Mesenchymal stem cell (in vitro differentiated cells and primary cell): Measurements from ENCODE around the gene PCDH1.

Experiments used
- DNase-seq: peaks from one replicate; pipeline ENCODE4 v3.0.0-alpha.2; 2013
- H2AFZ ChIP-seq: one replicate; pipeline ENCODE4 v1.6.1; 2013; ENCODE audit warnings: low read depth, mild to moderate bottlenecking, control low read depth, inconsistent platforms, low read length, moderate library complexity
- H2AK5ac ChIP-seq: 2 replicates; pipeline ENCODE4 v1.6.1; 2013; ENCODE audit warnings: low read length, moderate library complexity, mild to moderate bottlenecking, inconsistent platforms; ENCODE audit not compliant: severe bottlenecking
- H2BK120ac ChIP-seq: one replicate; pipeline ENCODE4 v1.6.1; 2013; ENCODE audit warnings: low read depth, mild to moderate bottlenecking, inconsistent platforms, low read length, moderate library complexity
- H2BK12ac ChIP-seq, 2 experiments: one replicate each; pipeline ENCODE4 v1.6.1; 2013; ENCODE audit warnings: inconsistent platforms in 2 of 2, low read length in 2 of 2, mild to moderate bottlenecking in 2 of 2, moderate library complexity in 2 of 2, control low read depth in 1 of 2
- H2BK15ac ChIP-seq: one replicate; pipeline ENCODE4 v1.6.1; 2013; ENCODE audit warnings: mild to moderate bottlenecking, low read depth, inconsistent platforms; ENCODE audit not compliant: poor library complexity, severe bottlenecking
- H2BK5ac ChIP-seq: 2 replicates; pipeline ENCODE4 v1.6.1; 2013; ENCODE audit warnings: low read depth, mild to moderate bottlenecking, low read length, control low read depth, inconsistent platforms; ENCODE audit not compliant: poor library complexity, severe bottlenecking
- H3K14ac ChIP-seq, 2 experiments: one replicate each; pipeline ENCODE4 v1.6.1; 2013; ENCODE audit warnings: inconsistent platforms in 2 of 2, low read length in 2 of 2, control low read depth in 1 of 2, mild to moderate bottlenecking in 1 of 2, moderate library complexity in 1 of 2
- H3K18ac ChIP-seq, 2 experiments: one replicate each; pipeline ENCODE4 v1.6.1; 2013; ENCODE audit warnings: inconsistent platforms in 2 of 2, low read length in 2 of 2, control low read depth in 1 of 2, low read depth in 1 of 2, mild to moderate bottlenecking in 1 of 2
- H3K23ac ChIP-seq, 2 experiments: one replicate each; pipeline ENCODE4 v1.6.1; 2013; ENCODE audit warnings: inconsistent platforms in 2 of 2, low read length in 2 of 2, mild to moderate bottlenecking in 2 of 2, moderate library complexity in 2 of 2, control low read depth in 1 of 2
- H3K27ac ChIP-seq: 2 replicates; pipeline ENCODE4 v1.5.1; 2013; ENCODE audit warnings: mild to moderate bottlenecking, moderate library complexity, low read length, control low read depth, inconsistent platforms; ENCODE audit not compliant: poor library complexity, severe bottlenecking
- H3K27me3 ChIP-seq, 2 experiments: 2 replicates each; pipeline versions ENCODE4 v1.6.1 to v1.7.0; 2013; ENCODE audit warnings: low read length in 2 of 2, mild to moderate bottlenecking in 2 of 2, moderate library complexity in 2 of 2, control low read depth in 1 of 2, inconsistent platforms in 1 of 2; ENCODE audit not compliant: control insufficient read depth in 1 of 2, insufficient read depth in 1 of 2
- H3K36me3 ChIP-seq, 2 experiments: 2 replicates each; pipeline versions ENCODE4 v1.6.1 to v1.7.0; 2013; ENCODE audit warnings: low read length in 2 of 2, control low read depth in 1 of 2, inconsistent platforms in 1 of 2, low read depth in 1 of 2, mild to moderate bottlenecking in 1 of 2; ENCODE audit not compliant: insufficient read depth in 2 of 2, control insufficient read depth in 1 of 2
- H3K4ac ChIP-seq, 2 experiments: one replicate each; pipeline ENCODE4 v1.6.1; 2013; ENCODE audit warnings: inconsistent platforms in 2 of 2, low read length in 2 of 2, mild to moderate bottlenecking in 2 of 2, moderate library complexity in 2 of 2, control low read depth in 1 of 2, low read depth in 1 of 2
- H3K4me1 ChIP-seq: 2 replicates; pipeline ENCODE4 v1.6.1; 2013; ENCODE audit warnings: low read depth, low read length, control low read depth; ENCODE audit not compliant: control insufficient read depth, insufficient read depth
- H3K4me2 ChIP-seq: 2 replicates; pipeline ENCODE4 v1.6.1; 2013; ENCODE audit warnings: low read length, mild to moderate bottlenecking, inconsistent platforms; ENCODE audit not compliant: poor library complexity, severe bottlenecking
- H3K4me3 ChIP-seq, 2 experiments: 2 replicates each; pipeline versions ENCODE4 v1.5.1 to v1.7.0; 2013; ENCODE audit warnings: low read length in 2 of 2, mild to moderate bottlenecking in 2 of 2, control low read depth in 1 of 2, low read depth in 1 of 2; ENCODE audit not compliant: insufficient read depth in 1 of 2
- H3K79me1 ChIP-seq: replicated peaks from 2 replicates; pipeline ENCODE4 v1.6.1; 2013; ENCODE audit warnings: mild to moderate bottlenecking, control low read depth, low read length, inconsistent platforms; ENCODE audit not compliant: poor library complexity, severe bottlenecking
- H3K9ac ChIP-seq: 2 replicates; pipeline ENCODE4 v1.7.0; 2013; ENCODE audit warnings: mild to moderate bottlenecking, low read length, moderate library complexity
- H3K9me3 ChIP-seq: 2 replicates; pipeline ENCODE4 v1.7.0; 2013; ENCODE audit warnings: mild to moderate bottlenecking, low read length; ENCODE audit not compliant: control insufficient read depth
- H4K8ac ChIP-seq: one replicate; pipeline ENCODE4 v1.6.1; 2013; ENCODE audit warnings: inconsistent platforms, mild to moderate bottlenecking, low read length, moderate library complexity
- H4K91ac ChIP-seq: one replicate; pipeline ENCODE4 v1.6.1; 2013; ENCODE audit warnings: mild to moderate bottlenecking, low read length, inconsistent platforms
- WGBS: methylation state at CpG from one replicate; pipeline ENCODE4 v1.1.7; 2013; ENCODE audit warnings: mixed read lengths; 5-methylcytosine and 5-hydroxymethylcytosine counted together

Gene PCDH1

GRCh38 chr5:141852448-141852847 lies 25.8 kb downstream of the PCDH1 start:
- Histone ChIP-seq H3K27me3 (peaks cover 11 to 31% of the 10 kb centered on the region in 2 experiments), H4K91ac (peak overlapping the region; percentile 16), H3K23ac (no peak overlapping the region), H3K9me3 (no peaks in the 10 kb centered on the region), H3K27ac (no peak overlapping the region), H3K36me3 (no peaks in the 10 kb centered on the region), H3K18ac (no peak overlapping the region), H2BK5ac (no peak overlapping the region), H3K9ac (no peak overlapping the region), H2BK120ac (no peak overlapping the region), H3K4ac (no peak overlapping the region), H2BK12ac (no peak overlapping the region), H4K8ac (no peak overlapping the region), H3K4me3 (no peak overlapping the region), H2BK15ac (no peak overlapping the region), H2AK5ac (no peak overlapping the region), H3K4me1 (peaks cover 14% of the 10 kb centered on the region), H2AFZ (no peak overlapping the region), H3K14ac (no peak overlapping the region), H3K4me2 (no peak overlapping the region), H3K79me1 (no peaks in the 10 kb centered on the region)
- WGBS = 75% methylated on average over 2 of the region's 3 CpGs
- DNase-seq = no peak

- Histone ChIP-seq H3K14ac (no peak overlapping the region), H2AFZ (no peak overlapping the region), H3K79me1 (no peaks in the 10 kb centered on the region), H3K4me2 (no peak overlapping the region), H3K18ac (no peak overlapping the region), H3K27me3 (peaks cover 4 to 29% of the 10 kb centered on the region in 2 experiments), H3K4me1 (peaks cover 14% of the 10 kb centered on the region), H2AK5ac (no peak overlapping the region), H4K91ac (peak overlapping the region; percentile 28), H2BK15ac (peak overlapping the region; percentile 77), H3K4ac (peak overlapping the region in 1 of 2 experiments; percentile 15), H3K27ac (no peak overlapping the region), H2BK120ac (peak overlapping the region; percentile 95), H3K36me3 (no peaks in the 10 kb centered on the region), H3K9me3 (no peaks in the 10 kb centered on the region), H3K4me3 (no peak overlapping the region), H3K9ac (no peak overlapping the region), H4K8ac (peak overlapping the region; percentile 64), H2BK5ac (no peak overlapping the region), H3K23ac (no peak overlapping the region), H2BK12ac (peak overlapping the region in 1 of 2 experiments; percentile 21)
- WGBS = 78% methylated on average over 9 of the region's 10 CpGs
- DNase-seq = no peak
Measured at GRCh38 chr5:141851195-141851874, 26.9 kb downstream of the PCDH1 start.

- Histone ChIP-seq H3K27me3 (peaks cover 8 to 33% of the 10 kb centered on the region in 2 experiments), H3K4me3 (peak overlapping the region; percentile 36 to 53), H3K9ac (no peak overlapping the region), H2AK5ac (no peak overlapping the region), H2BK15ac (peak overlapping the region; percentile 77), H2AFZ (no peak overlapping the region), H4K8ac (peak overlapping the region; percentile 64), H2BK12ac (peak overlapping the region in 1 of 2 experiments; percentile 21), H3K4ac (peak overlapping the region; percentile 15 to 54), H2BK120ac (peak overlapping the region; percentile 95), H3K18ac (no peak overlapping the region), H3K36me3 (no peaks in the 10 kb centered on the region), H3K4me2 (peak overlapping the region; percentile 71), H3K27ac (no peak overlapping the region), H3K4me1 (peaks cover 14% of the 10 kb centered on the region), H3K14ac (no peak overlapping the region), H2BK5ac (no peak overlapping the region), H3K23ac (no peak overlapping the region), H4K91ac (peak overlapping the region; percentile 28), H3K9me3 (no peaks in the 10 kb centered on the region), H3K79me1 (no peaks in the 10 kb centered on the region)
- 38% methylated on average over 10 of the region's 10 CpGs for WGBS
- DNase-seq = no peak
Measured at GRCh38 chr5:141850786-141851185, 27.4 kb downstream of the PCDH1 start.

GRCh38 chr5:141850244-141850768 lies 27.9 kb downstream of the PCDH1 start:
- Histone ChIP-seq H4K91ac (peak overlapping the region; percentile 77), H3K23ac (peak overlapping the region in 1 of 2 experiments; percentile 97), H2BK5ac (peak overlapping the region; percentile 10), H3K4ac (peak overlapping the region; percentile 88 to 98), H3K4me3 (peak overlapping the region; percentile 75 to 95), H3K4me2 (peak overlapping the region; percentile 99), H3K36me3 (no peaks in the 10 kb centered on the region), H2AK5ac (peak overlapping the region; percentile 35), H4K8ac (peak overlapping the region; percentile 85), H3K9ac (peak overlapping the region; percentile 96), H3K27ac (peak overlapping the region; percentile 51), H2BK120ac (peak overlapping the region; percentile 95), H2BK15ac (peak overlapping the region; percentile 96), H3K9me3 (no peaks in the 10 kb centered on the region), H3K14ac (peak overlapping the region in 1 of 2 experiments; percentile 94), H3K79me1 (no peaks in the 10 kb centered on the region), H2BK12ac (peak overlapping the region in 1 of 2 experiments; percentile 91), H3K27me3 (peaks cover 9 to 30% of the 10 kb centered on the region in 2 experiments), H3K18ac (peak overlapping the region; percentile 81 to 97), H2AFZ (peak overlapping the region; percentile 94), H3K4me1 (peaks cover 14% of the 10 kb centered on the region)
- no peak for DNase-seq
- 1% methylated on average over 11 of the region's 36 CpGs for WGBS
